H9 (cell line): Measurements from ENCODE around the gene LARP4B. TPM values are rescaled to one million over a fixed set of nuclear protein-coding genes. Genes with fewer than 3 reads are reported as not detected.

Source experiments
- DNase-seq: peaks from one replicate; pipeline ENCODE4 v3.0.0-alpha.2; 2017
- H2AFZ ChIP-seq: one replicate; pipeline ENCODE4 v1.6.1; 2013; ENCODE audit warnings: mild to moderate bottlenecking, low read length, control low read depth, moderate library complexity
- H2AK5ac ChIP-seq: 2 replicates; pipeline ENCODE4 v1.6.1; 2013; ENCODE audit warnings: low read length, control low read depth, mixed read lengths; ENCODE audit not compliant: insufficient read length
- H2BK120ac ChIP-seq: one replicate; pipeline ENCODE4 v1.6.1; 2013; ENCODE audit warnings: low read depth, mild to moderate bottlenecking, low read length, control low read depth, inconsistent platforms; ENCODE audit not compliant: poor library complexity, severe bottlenecking
- H2BK12ac ChIP-seq: 2 replicates; pipeline ENCODE4 v1.6.1; 2013; ENCODE audit warnings: low read length, control low read depth, mixed read lengths, low read depth; ENCODE audit not compliant: insufficient read length
- H2BK15ac ChIP-seq: 2 replicates; pipeline ENCODE4 v1.6.1; 2013; ENCODE audit warnings: low read depth, low read length, control low read depth
- H2BK20ac ChIP-seq: one replicate; pipeline ENCODE4 v1.6.1; 2013; ENCODE audit warnings: low read depth, mild to moderate bottlenecking, low read length, control low read depth, inconsistent platforms; ENCODE audit not compliant: poor library complexity, severe bottlenecking
- H2BK5ac ChIP-seq: 2 replicates; pipeline ENCODE4 v1.6.1; 2013; ENCODE audit warnings: low read length, control low read depth, mixed read lengths; ENCODE audit not compliant: insufficient read length
- H3K14ac ChIP-seq: 2 replicates; pipeline ENCODE4 v1.6.1; 2013; ENCODE audit warnings: low read length, control low read depth; ENCODE audit not compliant: insufficient read depth
- H3K18ac ChIP-seq: 2 replicates; pipeline ENCODE4 v1.6.1; 2013; ENCODE audit warnings: low read depth, mild to moderate bottlenecking, mixed read lengths, low read length, control low read depth; ENCODE audit not compliant: insufficient read length
- H3K23ac ChIP-seq: 2 replicates; pipeline ENCODE4 v1.6.1; 2013; ENCODE audit warnings: low read length, control low read depth, mixed read lengths, low read depth; ENCODE audit not compliant: insufficient read length
- H3K23me2 ChIP-seq: 2 replicates; pipeline ENCODE4 v1.6.1; 2013; ENCODE audit warnings: low read depth, mild to moderate bottlenecking, mixed read lengths, low read length, control low read depth; ENCODE audit not compliant: insufficient read length, poor library complexity, severe bottlenecking
- H3K27ac ChIP-seq: 2 replicates; pipeline ENCODE4 v1.5.1; 2013; ENCODE audit warnings: low read length, control low read depth, mixed read lengths, low read depth; ENCODE audit not compliant: insufficient read length
- H3K27me3 ChIP-seq: 2 replicates; pipeline ENCODE4 v1.6.1; 2013; ENCODE audit warnings: low read length, control low read depth, inconsistent platforms; ENCODE audit not compliant: insufficient read depth
- H3K4ac ChIP-seq: 2 replicates; pipeline ENCODE4 v1.6.1; 2013; ENCODE audit warnings: low read depth, mild to moderate bottlenecking, control low read depth, inconsistent platforms, low read length, moderate library complexity
- H3K4me1 ChIP-seq: 2 replicates; pipeline ENCODE4 v1.6.1; 2013; ENCODE audit warnings: low read length, control low read depth, inconsistent platforms; ENCODE audit not compliant: insufficient read depth
- H3K4me2 ChIP-seq: 2 replicates; pipeline ENCODE4 v1.6.1; 2013; ENCODE audit warnings: low read length, control low read depth, mixed read lengths; ENCODE audit not compliant: insufficient read length, insufficient read depth
- H3K56ac ChIP-seq: 2 replicates; pipeline ENCODE4 v1.6.1; 2013; ENCODE audit warnings: low read depth, mild to moderate bottlenecking, mixed read lengths, low read length, control low read depth; ENCODE audit not compliant: insufficient read length
- H3K79me1 ChIP-seq: 2 replicates; pipeline ENCODE4 v1.6.1; 2013; ENCODE audit warnings: low read depth, mild to moderate bottlenecking, moderate library complexity, low read length, control low read depth, inconsistent platforms; ENCODE audit not compliant: insufficient read depth, poor library complexity, severe bottlenecking
- H3K79me2 ChIP-seq: 2 replicates; pipeline ENCODE4 v1.6.1; 2013; ENCODE audit warnings: low read length, control low read depth, inconsistent platforms; ENCODE audit not compliant: insufficient read depth
- H3K9ac ChIP-seq: 2 replicates; pipeline ENCODE4 v1.6.1; 2013; ENCODE audit warnings: low read length, control low read depth, mixed read lengths; ENCODE audit not compliant: insufficient read length; ENCODE audit errors: extremely low read depth
- H3K9me3 ChIP-seq: one replicate; pipeline ENCODE4 v1.6.1; 2013; ENCODE audit warnings: low read depth, low read length, inconsistent platforms; ENCODE audit not compliant: control insufficient read depth
- H3T11ph ChIP-seq: one replicate; pipeline ENCODE4 v1.6.1; 2013; ENCODE audit warnings: mild to moderate bottlenecking, low read length, control low read depth, inconsistent platforms
- H4K20me1 ChIP-seq: one replicate; pipeline ENCODE4 v1.6.1; 2013; ENCODE audit not compliant: control insufficient read depth, insufficient read length, insufficient read depth
- H4K5ac ChIP-seq: 2 replicates; pipeline ENCODE4 v1.6.1; 2013; ENCODE audit warnings: low read depth, mild to moderate bottlenecking, mixed read lengths, low read length, control low read depth; ENCODE audit not compliant: insufficient read length
- H4K8ac ChIP-seq: replicated peaks from 2 replicates; pipeline ENCODE4 v1.6.1; 2013; ENCODE audit warnings: low read length, control low read depth, mixed read lengths, low read depth; ENCODE audit not compliant: insufficient read length
- H4K91ac ChIP-seq: 2 replicates; pipeline ENCODE4 v1.6.1; 2013; ENCODE audit warnings: low read depth, mild to moderate bottlenecking, moderate library complexity, mixed read lengths, low read length, control low read depth; ENCODE audit not compliant: insufficient read length
- H3K27ac Mint-ChIP-seq, 3 experiments: 2 replicates in 2 of 3; 3 replicates in 1 of 3; pipeline ENCODE4 v1.8.0; 2020 to 2021; ENCODE audit warnings: mixed read lengths in 3 of 3, mild to moderate bottlenecking in 1 of 3, moderate library complexity in 1 of 3
- H3K27me3 Mint-ChIP-seq: 2 replicates; pipeline ENCODE4 v1.8.0; 2021; ENCODE audit warnings: low read depth, mild to moderate bottlenecking, moderate library complexity, mixed read lengths
- H3K36me3 Mint-ChIP-seq, 3 experiments: 2 replicates in 2 of 3; 3 replicates in 1 of 3; pipeline ENCODE4 v1.8.0; 2020 to 2021; ENCODE audit warnings: low read depth in 3 of 3, mixed read lengths in 3 of 3; ENCODE audit not compliant: insufficient read depth in 1 of 3
- H3K4me1 Mint-ChIP-seq, 2 experiments: 2 replicates each; pipeline ENCODE4 v1.8.0; 2020; ENCODE audit warnings: mixed read lengths in 2 of 2
- H3K4me3 Mint-ChIP-seq, 2 experiments: 2 replicates in 1 of 2; 3 replicates in 1 of 2; pipeline ENCODE4 v1.8.0; 2020 to 2021; ENCODE audit warnings: mild to moderate bottlenecking in 2 of 2, mixed read lengths in 2 of 2, moderate library complexity in 1 of 2
- H3K9me3 Mint-ChIP-seq, 2 experiments: 2 replicates in 1 of 2; 3 replicates in 1 of 2; pipeline ENCODE4 v1.8.0; 2020; ENCODE audit warnings: mild to moderate bottlenecking in 2 of 2, mixed read lengths in 2 of 2, moderate library complexity in 1 of 2
- WGBS: extraction: QIAGEN DNeasy Blood & Tissue Kit; methylation state at CpG from one replicate; pipeline ENCODE4 v1.1.7; 2013; ENCODE audit warnings: missing lambda C conversion rate, low lambda C conversion rate, mixed read lengths; ENCODE audit not compliant: insufficient read length; ENCODE audit errors: extremely low coverage; 5-methylcytosine and 5-hydroxymethylcytosine counted together
- total RNA-seq: library from RNA; stranded (reverse); gene quantifications from 2 replicates; pipeline ENCODE4 v1.2.1, GENCODE V29; 2021
- TF ChIP-seq, protein P1 (sequence below): fragments of 200-600 bp; sonication (generic); conservative IDR thresholded peaks from 3 replicates; pipeline ENCODE4 v1.8.0; 2021; ENCODE audit warnings: antibody characterized with exemption, mild to moderate bottlenecking

The LARP4B gene
- total RNA-seq, 1 experiment from 2014 or later, result 88.9 TPM

GRCh38 chr10:955127-955819, 23.8 kb upstream of the LARP4B start:
- no peak overlapping the region for H4K91ac ChIP-seq
- Mint-ChIP-seq H3K36me3 (no peaks in the 10 kb centered on the region), H3K9me3 (no peaks in the 10 kb centered on the region; a peak in 1 of 5 replicates), H3K27me3 (peaks cover 24% of the 10 kb centered on the region), H3K4me3 (no peak overlapping the region), H3K27ac (peak overlapping the region in 2 of 3 experiments; percentile 10 to 32; a peak in 2 of 7 replicates), H3K4me1 (peaks cover 0 to 5% of the 10 kb centered on the region in 2 experiments; a peak in 1 of 4 replicates)
- H3K79me2 ChIP-seq, result no peaks in the 10 kb centered on the region
- no peaks in the 10 kb centered on the region for H3K9me3 ChIP-seq
- H3K23ac ChIP-seq, result no peak overlapping the region
- no peak overlapping the region for H3K56ac ChIP-seq
- no peak overlapping the region for H2BK15ac ChIP-seq
- H3K23me2 ChIP-seq, result no peaks in the 10 kb centered on the region
- no peak overlapping the region for H3T11ph ChIP-seq
- no peak overlapping the region for H2AK5ac ChIP-seq
- H3K18ac ChIP-seq, result no peak overlapping the region
- no CpG with 5 or more reads among the region's 13 CpGs for WGBS
- no peak overlapping the region for H2BK120ac ChIP-seq
- TF ChIP-seq, protein P1, sequence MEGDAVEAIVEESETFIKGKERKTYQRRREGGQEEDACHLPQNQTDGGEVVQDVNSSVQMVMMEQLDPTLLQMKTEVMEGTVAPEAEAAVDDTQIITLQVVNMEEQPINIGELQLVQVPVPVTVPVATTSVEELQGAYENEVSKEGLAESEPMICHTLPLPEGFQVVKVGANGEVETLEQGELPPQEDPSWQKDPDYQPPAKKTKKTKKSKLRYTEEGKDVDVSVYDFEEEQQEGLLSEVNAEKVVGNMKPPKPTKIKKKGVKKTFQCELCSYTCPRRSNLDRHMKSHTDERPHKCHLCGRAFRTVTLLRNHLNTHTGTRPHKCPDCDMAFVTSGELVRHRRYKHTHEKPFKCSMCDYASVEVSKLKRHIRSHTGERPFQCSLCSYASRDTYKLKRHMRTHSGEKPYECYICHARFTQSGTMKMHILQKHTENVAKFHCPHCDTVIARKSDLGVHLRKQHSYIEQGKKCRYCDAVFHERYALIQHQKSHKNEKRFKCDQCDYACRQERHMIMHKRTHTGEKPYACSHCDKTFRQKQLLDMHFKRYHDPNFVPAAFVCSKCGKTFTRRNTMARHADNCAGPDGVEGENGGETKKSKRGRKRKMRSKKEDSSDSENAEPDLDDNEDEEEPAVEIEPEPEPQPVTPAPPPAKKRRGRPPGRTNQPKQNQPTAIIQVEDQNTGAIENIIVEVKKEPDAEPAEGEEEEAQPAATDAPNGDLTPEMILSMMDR, result no peak
- no peaks in the 10 kb centered on the region for H3K27me3 ChIP-seq
- no peak overlapping the region for H4K8ac ChIP-seq
- H4K5ac ChIP-seq, result no peak overlapping the region
- H3K9ac ChIP-seq, result no peak overlapping the region
- H4K20me1 ChIP-seq, result no peaks in the 10 kb centered on the region
- no peak overlapping the region; the same call in 1 of the 2 replicates for H3K14ac ChIP-seq
- no peak overlapping the region for H2AFZ ChIP-seq
- no peak overlapping the region for H2BK5ac ChIP-seq
- no peak overlapping the region for H2BK20ac ChIP-seq
- H3K4me1 ChIP-seq, result no peaks in the 10 kb centered on the region
- H3K4ac ChIP-seq, result no peak overlapping the region
- no peak overlapping the region for H3K4me2 ChIP-seq
- H2BK12ac ChIP-seq, result no peak overlapping the region
- H3K27ac ChIP-seq, result no peak overlapping the region
- H3K79me1 ChIP-seq, result no peaks in the 10 kb centered on the region
- DNase-seq, result no peak
